ENCODE results near the gene TULP3.
A peak's percentile ranks its signal among the peaks of the same experiment; 100 is the strongest.

TULP3 gene

GRCh38 chr12:2876431-2877046, 14.2 kb upstream of the TULP3 start:
- H3F3A ChIP-seq (ENCODE audit: low read depth), result no peaks in the 10 kb centered on the region
- no peaks in the 10 kb centered on the region for H3K9me2 ChIP-seq (replicated peaks; ENCODE audit: low read depth, low read length)
- H2AFZ ChIP-seq (ENCODE audit: low read length), result peak overlapping the region; percentile 74

GRCh38 chr12:2877047-2877952, 13.4 kb upstream of the TULP3 start, which contains the start of the genes FOXM1 and RHNO1:
FOXM1 (minus strand) TSS chr12:2877174; CDS start chr12:2874478, 2,696 bp downstream.
RHNO1 (plus strand) TSS chr12:2877223; CDS start chr12:2885367, 8,144 bp downstream.
- H3K4me3 ChIP-seq (ENCODE audit: low read length, poor library complexity, severe bottlenecking), result peak within 1 kb of the TSS; percentile 91
- no peak for TF ChIP-seq CTCF (conservative IDR thresholded peaks at IDR 0.05; ENCODE audit: low read length)
- TF ChIP-seq EZH2phosphoT487 (IDR thresholded peaks at IDR 0.05; ENCODE audit: borderline replicate concordance), result no peak
- peaks cover 12% of the 10 kb centered on the region; the same call in 1 of the 2 replicates for H3K36me3 ChIP-seq (ENCODE audit: insufficient read depth, low read length)
- peak within 1 kb of the TSS; percentile 74 for H2AFZ ChIP-seq (ENCODE audit: low read length)
- no peaks in the 10 kb centered on the region for H3F3A ChIP-seq (ENCODE audit: low read depth)
- no peaks in the 10 kb centered on the region for H3K27me3 ChIP-seq (ENCODE audit: insufficient read depth, low read length, poor library complexity, severe bottlenecking)
- peaks cover 17% of the 10 kb centered on the region for H4K20me1 ChIP-seq (ENCODE audit: insufficient read depth, low read length, poor library complexity, severe bottlenecking)
- no peaks in the 10 kb centered on the region for H3K9me2 ChIP-seq (replicated peaks; ENCODE audit: low read depth, low read length)
- no peaks in the 10 kb centered on the region for H3K9me3 ChIP-seq (ENCODE audit: insufficient read depth, low read depth, low read length)
- peaks cover 40% of the 10 kb centered on the region for H3K4me1 ChIP-seq (ENCODE audit: insufficient read depth, low read length, poor library complexity, severe bottlenecking)
- peaks cover 97% of the 10 kb centered on the region for H3K79me2 ChIP-seq (ENCODE audit: insufficient read depth, low read length)
- H3K4me2 ChIP-seq (ENCODE audit: low read depth, low read length, poor library complexity, severe bottlenecking), result peak within 1 kb of the TSS; percentile 87
- peak within 1 kb of the TSS; percentile 92 for H3K9ac ChIP-seq (ENCODE audit: low read depth, low read length, poor library complexity, severe bottlenecking)

More at GRCh38 chr12:2876431-2877046, 14.2 kb upstream of the TULP3 start:
- peak overlapping the region; percentile 91 for H3K4me3 ChIP-seq (ENCODE audit: low read length, poor library complexity, severe bottlenecking)
- H4K20me1 ChIP-seq (ENCODE audit: insufficient read depth, low read length, poor library complexity, severe bottlenecking), result peaks cover 17% of the 10 kb centered on the region
- H3K27me3 ChIP-seq (ENCODE audit: insufficient read depth, low read length, poor library complexity, severe bottlenecking), result no peaks in the 10 kb centered on the region
- H3K4me1 ChIP-seq (ENCODE audit: insufficient read depth, low read length, poor library complexity, severe bottlenecking), result peaks cover 43% of the 10 kb centered on the region
- peaks cover 97% of the 10 kb centered on the region for H3K79me2 ChIP-seq (ENCODE audit: insufficient read depth, low read length)
- H3K9ac ChIP-seq (ENCODE audit: low read depth, low read length, poor library complexity, severe bottlenecking), result peak overlapping the region; percentile 92
- H3K9me3 ChIP-seq (ENCODE audit: insufficient read depth, low read depth, low read length), result no peaks in the 10 kb centered on the region
- H3K36me3 ChIP-seq (ENCODE audit: insufficient read depth, low read length), result peaks cover 17% of the 10 kb centered on the region; the same call in 1 of the 2 replicates
- TF ChIP-seq CTCF (conservative IDR thresholded peaks at IDR 0.05; ENCODE audit: low read length), result no peak
- no peak for TF ChIP-seq EZH2phosphoT487 (IDR thresholded peaks at IDR 0.05; ENCODE audit: borderline replicate concordance)
- peak overlapping the region; percentile 87 for H3K4me2 ChIP-seq (ENCODE audit: low read depth, low read length, poor library complexity, severe bottlenecking)

- H3K9ac ChIP-seq (ENCODE audit: low read depth, low read length, poor library complexity, severe bottlenecking), result peak overlapping the region; percentile 92
- peaks cover 8% of the 10 kb centered on the region; the same call in 1 of the 2 replicates for H3K36me3 ChIP-seq (ENCODE audit: insufficient read depth, low read length)
- no peak overlapping the region for H2AFZ ChIP-seq (ENCODE audit: low read length)
- H3K79me2 ChIP-seq (ENCODE audit: insufficient read depth, low read length), result peaks cover 97% of the 10 kb centered on the region
- no peaks in the 10 kb centered on the region for H3K9me3 ChIP-seq (ENCODE audit: insufficient read depth, low read depth, low read length)
- H3F3A ChIP-seq (ENCODE audit: low read depth), result no peaks in the 10 kb centered on the region
- peak overlapping the region; percentile 91 for H3K4me3 ChIP-seq (ENCODE audit: low read length, poor library complexity, severe bottlenecking)
- H3K27me3 ChIP-seq (ENCODE audit: insufficient read depth, low read length, poor library complexity, severe bottlenecking), result no peaks in the 10 kb centered on the region
- H4K20me1 ChIP-seq (ENCODE audit: insufficient read depth, low read length, poor library complexity, severe bottlenecking), result peaks cover 14% of the 10 kb centered on the region
- peaks cover 35% of the 10 kb centered on the region for H3K4me1 ChIP-seq (ENCODE audit: insufficient read depth, low read length, poor library complexity, severe bottlenecking)
- no peaks in the 10 kb centered on the region for H3K9me2 ChIP-seq (replicated peaks; ENCODE audit: low read depth, low read length)
- no peak for TF ChIP-seq EZH2phosphoT487 (IDR thresholded peaks at IDR 0.05; ENCODE audit: borderline replicate concordance)
- no peak for TF ChIP-seq CTCF (conservative IDR thresholded peaks at IDR 0.05; ENCODE audit: low read length)
- H3K4me2 ChIP-seq (ENCODE audit: low read depth, low read length, poor library complexity, severe bottlenecking), result peak overlapping the region; percentile 77
Measured at GRCh38 chr12:2877953-2878732, 12.5 kb upstream of the TULP3 start.
